ENCODE data around the gene ADGRV1.
"Not testable (repeated sequence)": the region's sequence is repeated elsewhere in the genome, so short reads cannot be mapped to it uniquely, and the experiment has no call there.

The ADGRV1 gene

GRCh38 chr5:90912476-90912875 lies 353.9 kb downstream of the ADGRV1 start:
- FAIRE-seq (no peak), DNase-seq (ENCODE audit: insufficient read length, low spot score) (no peak)
- TF ChIP-seq, protein P1, sequence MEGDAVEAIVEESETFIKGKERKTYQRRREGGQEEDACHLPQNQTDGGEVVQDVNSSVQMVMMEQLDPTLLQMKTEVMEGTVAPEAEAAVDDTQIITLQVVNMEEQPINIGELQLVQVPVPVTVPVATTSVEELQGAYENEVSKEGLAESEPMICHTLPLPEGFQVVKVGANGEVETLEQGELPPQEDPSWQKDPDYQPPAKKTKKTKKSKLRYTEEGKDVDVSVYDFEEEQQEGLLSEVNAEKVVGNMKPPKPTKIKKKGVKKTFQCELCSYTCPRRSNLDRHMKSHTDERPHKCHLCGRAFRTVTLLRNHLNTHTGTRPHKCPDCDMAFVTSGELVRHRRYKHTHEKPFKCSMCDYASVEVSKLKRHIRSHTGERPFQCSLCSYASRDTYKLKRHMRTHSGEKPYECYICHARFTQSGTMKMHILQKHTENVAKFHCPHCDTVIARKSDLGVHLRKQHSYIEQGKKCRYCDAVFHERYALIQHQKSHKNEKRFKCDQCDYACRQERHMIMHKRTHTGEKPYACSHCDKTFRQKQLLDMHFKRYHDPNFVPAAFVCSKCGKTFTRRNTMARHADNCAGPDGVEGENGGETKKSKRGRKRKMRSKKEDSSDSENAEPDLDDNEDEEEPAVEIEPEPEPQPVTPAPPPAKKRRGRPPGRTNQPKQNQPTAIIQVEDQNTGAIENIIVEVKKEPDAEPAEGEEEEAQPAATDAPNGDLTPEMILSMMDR (IDR thresholded peaks at IDR 0.05; ENCODE audit: insufficient read depth, missing control alignments), result no peak

- DNase-seq (ENCODE audit: insufficient read length, low spot score), result no peak
- TF ChIP-seq, protein P1 (IDR thresholded peaks at IDR 0.05; ENCODE audit: insufficient read depth, missing control alignments), result no peak
- no peak for FAIRE-seq
Measured at GRCh38 chr5:90915393-90915792, 356.8 kb downstream of the ADGRV1 start.

- FAIRE-seq (no peak), DNase-seq (ENCODE audit: insufficient read length, low spot score) (no peak)
- TF ChIP-seq, protein P1 (IDR thresholded peaks at IDR 0.05; ENCODE audit: insufficient read depth, missing control alignments), result no peak
Measured at GRCh38 chr5:90916947-90917800, 358.6 kb downstream of the ADGRV1 start.

GRCh38 chr5:90917928-90918668 lies 359.5 kb downstream of the ADGRV1 start:
- DNase-seq (ENCODE audit: insufficient read length, low spot score) (no peak), FAIRE-seq (peak; percentile 46)
- TF ChIP-seq, protein P1 (IDR thresholded peaks at IDR 0.05; ENCODE audit: insufficient read depth, missing control alignments), result no peak

- TF ChIP-seq, protein P1 (IDR thresholded peaks at IDR 0.05; ENCODE audit: insufficient read depth, missing control alignments), result no peak
- FAIRE-seq (peak; percentile 80), DNase-seq (ENCODE audit: insufficient read length, low spot score) (no peak)
Measured at GRCh38 chr5:90921418-90921973, 362.9 kb downstream of the ADGRV1 start.

DNA sequence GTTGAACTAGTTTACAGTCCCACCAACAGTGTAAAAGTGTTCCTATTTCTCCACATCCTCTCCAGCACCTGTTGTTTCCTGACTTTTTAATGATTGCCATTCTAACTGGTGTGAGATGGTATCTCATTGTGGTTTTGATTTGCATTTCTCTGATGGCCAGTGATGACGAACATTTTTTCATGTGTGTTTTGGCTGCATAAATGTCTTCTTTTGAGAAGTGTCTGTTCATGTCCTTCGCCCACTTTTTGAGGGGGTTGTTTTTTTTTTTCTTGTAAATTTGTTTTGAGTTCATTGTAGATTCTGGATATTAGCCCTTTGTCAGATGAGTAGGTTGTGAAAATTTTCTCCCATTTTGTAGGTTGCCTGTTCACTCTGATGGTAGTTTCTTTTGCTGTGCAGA lies 365.6 kb downstream of the ADGRV1 start:
- not testable (repeated sequence) for FAIRE-seq; DNase-seq (ENCODE audit: insufficient read length, low spot score)

- not testable (repeated sequence) for FAIRE-seq; DNase-seq (ENCODE audit: insufficient read length, low spot score)
Measured at GRCh38 chr5:90929013-90929839, 370.6 kb downstream of the ADGRV1 start.
